Right cardiac atrium (tissue), 5 donors: ENCODE data around the gene PET100. TPM values are rescaled to one million over a fixed set of nuclear protein-coding genes. Genes with fewer than 3 reads are reported as not detected.

ENCODE experiments used
- ATAC-seq, 2 donors: fragments of 200-7000 bp; cut with Tn5 transposase; one replicate each; pipeline versions ENCODE4 v1.8.0 to v1.9.1; 2020; ENCODE audit warnings: moderate library complexity in 2 of 2, mild to moderate bottlenecking in 1 of 2
- DNase-seq, 3 donors: peaks; one replicate each; pipeline ENCODE4 v3.0.0-alpha.2; 2020
- H3K27ac ChIP-seq: one replicate; pipeline ENCODE4 v1.5.1; 2013; ENCODE audit warnings: mild to moderate bottlenecking, low read length, control low read depth, moderate library complexity
- H3K27me3 ChIP-seq: one replicate; pipeline ENCODE4 v1.6.1; 2013; ENCODE audit not compliant: control insufficient read depth, insufficient read depth
- H3K4me1 ChIP-seq: one replicate; pipeline ENCODE4 v1.6.1; 2013; ENCODE audit warnings: low read length; ENCODE audit not compliant: control insufficient read depth, insufficient read depth
- H3K4me3 ChIP-seq: one replicate; pipeline ENCODE4 v1.5.1; 2013; ENCODE audit warnings: low read length, control low read depth
- H3K9me3 ChIP-seq: one replicate; pipeline ENCODE4 v1.6.1; 2013; ENCODE audit warnings: low read length; ENCODE audit not compliant: control insufficient read depth
- WGBS: extraction: QIAGEN DNeasy Blood & Tissue Kit; methylation state at CpG from one replicate; pipeline ENCODE4 v1.1.7; 2013; 5-methylcytosine and 5-hydroxymethylcytosine counted together
- intact Hi-C, 4 donors: fragments of 100-400 bp; cut with DNase I; formaldehyde crosslinking; loops; one replicate each; pipeline versions ENCODE4 v1.11.0 to v1.14.0; 2022 to 2023
- polyA plus RNA-seq: library from polyadenylated mRNA; stranded (reverse); fragments of 200-250 nt; gene quantifications from one replicate; pipeline ENCODE4 v1.2.3, GENCODE V29; 2013
- total RNA-seq, 4 donors: library from RNA; stranded (reverse); fragmentation: NEBNext Ultra II Directional; extraction: Animal tissue kit (Norgen Biotek cat#: 25700); gene quantifications; one replicate each; pipeline ENCODE4 v1.2.1, GENCODE V29; 2021
- donor health status: healthy with polysubstance abuse.
- donor health status: DM: no; HTN: yes; CAD: no.
- donor health status: DM: no; HTN: no; CAD: no.
- donor health status: DM: no; HTN: yes; CAD: no; lungs with severe emphysema.
- donor health status: DM: yes; HTN: yes; CAD: no.

PET100 gene
- total and polyA plus RNA-seq, 5 donors = 136 to 194 (median 175) TPM

DNA sequence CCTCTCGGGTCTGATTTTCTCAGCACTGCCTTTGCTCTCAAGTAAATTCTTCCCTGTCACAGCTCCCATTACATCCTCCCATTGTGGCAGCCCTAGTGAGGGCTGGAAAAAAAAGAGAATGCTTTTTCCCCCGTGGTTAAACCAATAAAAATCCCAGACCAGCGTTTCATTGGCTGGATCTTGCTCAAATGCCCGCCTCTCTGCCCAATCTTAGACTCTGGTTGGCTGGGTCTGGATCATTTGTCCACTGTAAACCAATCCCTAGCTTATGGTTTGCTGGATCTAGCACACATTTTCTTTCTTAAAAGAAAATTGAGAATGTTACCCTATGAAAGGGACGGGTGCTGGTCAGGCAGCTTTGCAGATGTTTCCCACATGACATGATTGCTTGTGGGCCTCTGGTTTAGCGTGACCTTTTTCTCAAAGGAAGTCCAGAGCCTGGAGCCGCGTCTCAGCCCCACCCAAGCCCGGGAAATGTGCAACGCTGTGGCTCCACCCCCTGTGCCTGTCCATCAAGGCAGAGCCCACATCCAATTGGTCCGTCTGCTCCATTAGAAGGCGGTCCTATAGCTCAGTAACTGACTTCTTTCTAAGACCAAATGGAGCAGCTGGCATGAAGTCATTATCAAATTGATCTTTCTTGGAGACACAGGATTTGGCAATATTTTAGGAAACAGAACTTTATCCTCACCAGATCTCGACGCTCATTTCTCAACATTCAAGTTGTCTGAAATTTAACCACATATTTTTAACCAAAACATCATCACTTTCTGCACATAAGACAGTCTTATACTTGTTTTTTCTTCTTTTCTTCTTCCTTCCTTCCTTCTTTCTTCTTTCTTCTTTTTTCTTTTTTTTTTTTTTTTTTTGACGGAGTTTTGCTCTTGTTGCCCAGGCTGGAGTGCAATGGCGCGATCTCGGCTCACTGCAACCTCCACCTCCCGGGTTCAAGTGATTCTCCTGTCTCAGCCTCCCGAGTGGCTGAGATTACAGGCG, 44.7 kb downstream of the PET100 start:
- H3K9me3 ChIP-seq = no peaks in the 10 kb centered on the region
- H3K4me3 ChIP-seq = no peak overlapping the region
- H3K27me3 ChIP-seq = no peaks in the 10 kb centered on the region
- WGBS = 56% methylated on average over 20 of the region's 21 CpGs
- ATAC-seq (peak; percentile 57 to 93), DNase-seq (peak; percentile 65 to 87 (median 83))
- intact Hi-C loops = loop anchor here in 2 of 4 donors (5.0 to 10.0 kb wide), 2 partner anchors 107 to 130 kb away; no protein-coding TSS in a partner anchor
- H3K27ac ChIP-seq = no peak overlapping the region
- no peaks in the 10 kb centered on the region for H3K4me1 ChIP-seq

DNA sequence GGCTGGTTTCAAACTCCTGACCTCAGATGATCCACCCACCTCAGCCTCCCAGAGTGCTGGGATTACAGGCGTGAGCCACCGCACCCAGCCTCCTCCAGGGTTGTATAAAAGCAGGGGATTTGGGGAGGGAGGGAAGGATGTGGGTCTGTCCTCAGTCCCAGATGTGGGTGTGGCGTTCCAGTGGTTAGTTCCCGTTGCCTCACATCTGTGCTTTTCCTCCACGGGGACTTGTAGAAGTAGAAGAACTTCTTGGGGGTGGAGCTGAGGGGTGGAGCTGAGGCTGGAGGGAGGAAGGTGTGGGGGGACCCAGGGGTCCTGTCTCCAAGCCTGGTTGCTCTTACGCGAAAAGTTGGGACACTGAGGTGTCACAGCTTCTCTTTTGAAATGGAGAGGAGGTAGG, 46.8 kb downstream of the PET100 start:
- 45% methylated on average over 7 of the region's 7 CpGs for WGBS
- no peak for ATAC-seq
- H3K4me3 ChIP-seq = no peak overlapping the region
- intact Hi-C loops = loop anchor here in 2 of 4 donors (5.0 to 10.0 kb wide), 2 partner anchors 109 to 128 kb away; no protein-coding TSS in a partner anchor
- peak in 1 of 3 donors; percentile 28 for DNase-seq
- H3K27ac ChIP-seq = no peak overlapping the region
- H3K4me1 ChIP-seq = no peaks in the 10 kb centered on the region
- no peaks in the 10 kb centered on the region for H3K27me3 ChIP-seq
- no peaks in the 10 kb centered on the region for H3K9me3 ChIP-seq

DNA sequence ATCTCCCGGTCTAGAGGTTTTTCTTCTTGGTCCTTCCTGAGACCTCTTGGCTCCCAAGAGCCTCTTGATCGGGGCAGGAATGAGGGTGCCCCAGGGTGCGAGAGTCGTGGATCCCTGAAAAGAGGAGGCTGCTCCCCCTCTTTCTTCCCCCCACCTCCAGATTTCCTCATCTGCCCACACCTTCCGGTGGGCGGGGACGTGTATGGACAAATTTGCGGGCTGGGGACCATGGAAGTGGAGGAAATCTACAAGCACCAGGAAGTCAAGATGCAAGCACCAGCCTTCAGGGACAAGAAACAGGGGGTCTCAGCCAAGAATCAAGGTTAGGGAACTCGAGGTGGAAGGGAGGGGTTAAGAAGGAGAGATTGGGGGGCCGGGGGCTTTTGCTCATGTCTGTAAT, 47.3 kb downstream of the PET100 start, which contains the start of gene MCEMP1:
Gene MCEMP1 (plus strand): TSS at position 237 of the 400 bp plus-strand sequence. CDS start 31 bp downstream, at position 268.
- Histone ChIP-seq H3K27me3 (no peaks in the 10 kb centered on the region), H3K4me3 (no peak within 1 kb of the TSS), H3K9me3 (no peaks in the 10 kb centered on the region), H3K4me1 (no peaks in the 10 kb centered on the region), H3K27ac (no peak within 1 kb of the TSS)
- WGBS = 43% methylated on average over 10 of the region's 10 CpGs
- DNase-seq (peak in 2 of 3 donors; percentile 29 to 68), ATAC-seq (no peak)
- intact Hi-C loops = loop anchor here in 2 of 4 donors (5.0 to 10.0 kb wide), 2 partner anchors 110 to 128 kb away; no protein-coding TSS in a partner anchor

DNA sequence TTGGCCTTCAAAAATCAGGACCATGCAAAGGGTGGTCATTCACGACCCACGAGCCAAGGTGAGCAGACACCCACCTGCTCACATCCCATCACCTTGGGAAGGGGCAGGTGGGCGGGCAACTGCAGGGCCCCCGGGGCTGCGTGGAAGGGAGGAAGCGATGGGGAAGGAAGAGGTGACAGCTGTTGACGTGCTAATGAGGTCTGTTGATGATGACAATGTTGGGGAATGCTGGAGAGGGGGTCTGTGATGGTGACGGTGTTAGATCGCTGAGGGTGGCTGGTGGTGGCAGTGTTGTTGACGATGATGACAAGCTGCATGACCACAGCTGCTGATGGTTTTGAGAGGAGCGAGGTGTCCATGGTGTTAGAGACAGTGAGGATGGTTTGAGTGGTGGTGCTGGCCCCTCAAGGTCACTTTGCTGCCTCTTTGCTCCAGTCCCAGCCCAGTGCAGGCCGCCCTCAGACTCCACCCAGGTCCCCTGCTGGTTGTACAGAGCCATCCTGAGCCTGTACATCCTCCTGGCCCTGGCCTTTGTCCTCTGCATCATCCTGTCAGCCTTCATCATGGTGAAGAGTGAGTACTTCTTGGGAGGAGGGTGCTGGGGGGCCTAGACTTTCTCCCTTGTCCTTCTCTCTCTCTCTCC, 48.2 kb downstream of the PET100 start:
- H3K4me3 ChIP-seq = no peak overlapping the region
- H3K27me3 ChIP-seq = no peaks in the 10 kb centered on the region
- 23% methylated on average over 12 of the region's 12 CpGs for WGBS
- DNase-seq (no peak), ATAC-seq (no peak)
- no peaks in the 10 kb centered on the region for H3K4me1 ChIP-seq
- intact Hi-C loops = loop anchor here in 2 of 4 donors (5.0 to 10.0 kb wide), 2 partner anchors 110 to 127 kb away; no protein-coding TSS in a partner anchor
- no peaks in the 10 kb centered on the region for H3K9me3 ChIP-seq
- H3K27ac ChIP-seq = no peak overlapping the region

DNA sequence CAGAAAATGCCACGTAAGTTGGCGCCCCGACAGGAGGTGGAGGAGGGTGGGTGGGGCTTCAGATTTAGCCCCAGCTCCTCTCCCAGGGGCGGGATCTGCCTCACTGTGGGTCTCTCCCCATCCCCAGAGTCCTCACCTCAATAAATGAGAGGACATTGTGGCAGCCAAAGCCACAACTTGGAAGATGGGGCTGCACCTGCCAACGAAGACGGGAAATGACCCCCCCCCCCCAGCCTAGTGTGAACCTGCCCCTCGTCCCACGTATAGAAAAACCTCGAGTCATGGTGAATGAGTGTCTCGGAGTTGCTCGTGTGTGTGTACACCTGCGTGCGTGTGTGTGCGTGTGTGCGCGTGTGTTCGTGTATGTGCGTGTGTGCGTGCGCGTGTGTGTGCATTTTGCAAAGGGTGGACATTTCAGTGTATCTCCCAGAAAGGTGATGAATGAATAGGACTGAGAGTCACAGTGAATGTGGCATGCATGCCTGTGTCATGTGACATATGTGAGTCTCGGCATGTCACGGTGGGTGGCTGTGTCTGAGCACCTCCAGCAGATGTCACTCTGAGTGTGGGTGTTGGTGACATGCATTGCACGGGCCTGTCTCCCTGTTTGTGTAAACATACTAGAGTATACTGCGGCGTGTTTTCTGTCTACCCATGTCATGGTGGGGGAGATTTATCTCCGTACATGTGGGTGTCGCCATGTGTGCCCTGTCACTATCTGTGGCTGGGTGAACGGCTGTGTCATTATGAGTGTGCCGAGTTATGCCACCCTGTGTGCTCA, 49.6 kb downstream of the PET100 start:
- 51% methylated on average over 30 of the region's 30 CpGs for WGBS
- H3K9me3 ChIP-seq = no peaks in the 10 kb centered on the region
- intact Hi-C loops = loop anchor here in 2 of 4 donors (5.0 to 10.0 kb wide), 2 partner anchors 112 to 126 kb away; no protein-coding TSS in a partner anchor
- no peak for ATAC-seq
- no peaks in the 10 kb centered on the region for H3K27me3 ChIP-seq
- H3K27ac ChIP-seq = no peak overlapping the region
- no peaks in the 10 kb centered on the region for H3K4me1 ChIP-seq
- DNase-seq = peak in 1 of 3 donors; percentile 57
- H3K4me3 ChIP-seq = no peak overlapping the region

DNA sequence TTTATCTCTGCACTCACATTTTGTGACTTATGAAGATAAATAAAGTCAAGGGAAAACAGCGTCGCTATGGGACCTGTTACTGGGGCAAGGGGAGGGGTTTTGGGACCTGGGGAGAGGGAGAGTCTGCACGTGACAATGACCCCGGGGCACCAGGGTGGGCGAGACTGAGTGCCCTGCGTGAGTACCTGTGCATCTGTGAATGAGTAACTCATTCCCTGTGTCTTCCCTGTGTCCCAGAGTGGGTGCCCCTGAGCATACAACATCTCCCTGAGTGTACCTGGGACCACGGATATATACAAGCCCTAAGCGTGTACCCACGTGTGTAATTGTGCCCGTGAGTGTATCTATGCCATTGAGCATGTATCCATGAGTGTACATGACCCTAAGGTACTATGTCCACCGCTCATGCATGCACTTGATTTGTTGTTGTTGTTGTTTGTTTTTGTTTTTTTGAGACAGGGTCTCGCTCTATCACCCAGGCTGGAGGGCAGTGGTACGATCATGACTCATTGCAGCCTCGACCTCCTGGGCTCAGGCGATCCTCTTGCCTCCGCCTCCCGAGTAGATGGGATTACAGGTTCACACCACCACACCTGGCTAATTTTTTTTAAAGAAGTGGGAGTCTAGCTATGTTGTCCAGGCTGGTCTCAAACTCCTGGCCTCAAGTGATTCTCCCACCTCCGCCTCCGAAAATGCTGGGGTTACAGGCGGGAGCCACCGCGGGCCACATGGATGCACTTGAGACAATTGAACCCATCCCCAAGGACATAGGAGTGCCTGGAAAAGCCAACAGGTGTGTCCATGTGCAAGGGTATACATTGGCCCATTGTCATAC, 50.4 kb downstream of the PET100 start:
- Histone ChIP-seq H3K4me3 (no peak overlapping the region), H3K9me3 (no peaks in the 10 kb centered on the region), H3K27me3 (no peaks in the 10 kb centered on the region), H3K4me1 (no peaks in the 10 kb centered on the region), H3K27ac (no peak overlapping the region)
- 48% methylated on average over 22 of the region's 22 CpGs for WGBS
- intact Hi-C loops = loop anchor here in 3 of 4 donors (2.0 to 10.0 kb wide), 6 partner anchors 25 to 325 kb away; no protein-coding TSS in a partner anchor
- DNase-seq = peak in 1 of 3 donors; percentile 41
- no peak for ATAC-seq

DNA sequence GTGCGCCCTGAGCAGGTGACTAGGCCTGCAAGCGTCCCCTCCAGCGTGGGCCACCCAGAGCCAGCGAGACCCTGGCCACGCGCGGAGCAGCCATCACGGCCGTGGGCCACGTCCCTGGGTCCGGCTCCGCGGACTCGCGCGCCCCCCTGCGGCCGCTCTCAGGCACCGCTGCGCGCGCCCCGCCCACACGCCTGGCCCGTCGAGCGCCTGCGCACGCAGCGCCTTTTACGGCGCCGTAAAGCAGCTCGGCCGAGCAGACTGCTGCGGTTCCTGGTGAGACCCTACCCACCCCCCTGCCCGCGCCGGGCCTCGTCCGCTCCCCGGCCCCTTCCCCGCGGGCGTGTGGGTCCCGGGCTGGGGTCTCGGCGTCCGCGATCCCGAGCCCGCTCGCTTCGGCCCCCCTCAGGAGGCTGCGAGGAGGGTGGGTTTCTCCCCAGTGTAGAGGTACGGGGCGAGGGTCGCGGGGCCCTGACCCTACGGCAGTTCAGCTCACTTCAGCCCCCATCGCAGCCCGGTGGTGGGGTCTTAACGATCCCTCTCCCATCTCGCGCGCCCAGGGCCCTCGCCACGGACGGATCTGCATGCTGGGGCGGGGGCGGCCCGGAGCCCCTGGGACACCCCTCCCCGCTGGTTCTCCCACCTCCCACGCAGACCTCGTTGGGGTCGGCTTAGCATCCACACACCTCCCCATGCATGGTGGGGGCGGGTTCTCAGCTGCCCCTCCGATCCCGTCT, 51.2 kb downstream of the PET100 start, which contains the start of gene TRAPPC5:
Gene TRAPPC5 (plus strand): TSS at position 228 of the 734 bp plus-strand sequence. CDS start 1,421 bp downstream, outside the sequence.
- peak; percentile 90 for ATAC-seq
- Histone ChIP-seq H3K4me3 (peak within 1 kb of the TSS; percentile 92), H3K27ac (peak within 1 kb of the TSS; percentile 13), H3K9me3 (no peaks in the 10 kb centered on the region), H3K4me1 (no peaks in the 10 kb centered on the region), H3K27me3 (no peaks in the 10 kb centered on the region)
- peak; percentile 88 to 97 (median 96) for DNase-seq
- intact Hi-C loops = loop anchor here in 2 of 4 donors (2.0 to 10.0 kb wide), 4 partner anchors 26 to 326 kb away; no protein-coding TSS in a partner anchor
- WGBS = under 1% methylated on average over 79 of the region's 79 CpGs
